Measurements from ENCODE around the gene CHST2.
"Not testable (repeated sequence)": the region's sequence is repeated elsewhere in the genome, so short reads cannot be mapped to it uniquely, and the experiment has no call there.

Gene CHST2

DNA sequence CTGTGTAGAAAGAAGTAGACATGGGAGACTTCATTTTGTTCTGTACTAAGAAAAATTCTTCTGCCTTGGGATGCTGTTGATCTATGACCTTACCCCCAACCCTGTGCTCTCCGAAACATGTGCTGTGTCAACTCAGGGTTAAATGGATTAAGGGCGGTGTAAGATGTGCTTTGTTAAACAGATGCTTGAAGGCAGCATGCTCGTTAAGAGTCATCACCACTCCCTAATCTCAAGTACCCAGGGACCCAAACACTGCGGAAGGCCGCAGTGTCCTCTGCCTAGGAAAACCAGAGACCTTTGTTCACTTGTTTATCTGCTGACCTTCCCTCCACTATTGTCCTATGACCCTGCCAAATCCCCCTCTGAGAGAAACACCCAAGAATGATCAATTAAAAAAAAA is 45.6 kb upstream of the CHST2 start:
- not testable (repeated sequence) for H3K4me3 ChIP-seq (ENCODE audit: low read length); H3K36me3 ChIP-seq (ENCODE audit: control insufficient read depth, low read length)

DNA sequence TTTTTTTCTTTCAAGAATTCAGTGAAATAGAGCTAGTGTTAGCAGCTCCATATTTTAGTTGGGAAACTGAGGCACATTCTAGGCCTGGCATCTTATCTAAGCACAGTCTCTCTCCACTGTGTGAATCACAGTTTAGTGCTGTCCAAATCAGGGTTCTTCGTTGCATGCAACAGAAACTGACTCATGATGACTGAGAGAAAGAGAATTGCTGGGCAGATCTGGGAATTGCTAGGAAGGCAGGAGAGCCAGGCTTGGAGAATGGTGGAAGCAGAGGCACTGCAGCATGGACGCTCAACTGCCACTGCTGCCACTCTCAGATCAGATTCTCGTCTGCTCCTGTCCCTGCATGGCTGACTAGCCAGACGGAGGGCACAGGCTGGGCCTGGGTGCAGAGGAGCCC is 40.7 kb upstream of the CHST2 start:
- H3K79me2 ChIP-seq (ENCODE audit: control insufficient read depth, low read length) = no peaks in the 10 kb centered on the region
- no peaks in the 10 kb centered on the region for H4K20me1 ChIP-seq (ENCODE audit: control insufficient read depth, insufficient read depth, low read depth, low read length)
- H3K9me3 ChIP-seq (ENCODE audit: control insufficient read depth, insufficient read depth, low read length) = no peaks in the 10 kb centered on the region
- H3K27me3 ChIP-seq (ENCODE audit: control insufficient read depth, low read length) = no peaks in the 10 kb centered on the region
- H3K4me1 ChIP-seq (ENCODE audit: control insufficient read depth, low read length) = peaks cover 20% of the 10 kb centered on the region
- H3K4me3 ChIP-seq (ENCODE audit: low read length) = no peak overlapping the region
- H3K36me3 ChIP-seq (ENCODE audit: control insufficient read depth, low read length) = no peaks in the 10 kb centered on the region
- no peaks in the 10 kb centered on the region for H3K9me2 ChIP-seq (replicated peaks; ENCODE audit: control insufficient read depth, low read length)
- H3F3A ChIP-seq (ENCODE audit: control insufficient read depth, insufficient read depth) = no peaks in the 10 kb centered on the region
- TF ChIP-seq, protein P1, sequence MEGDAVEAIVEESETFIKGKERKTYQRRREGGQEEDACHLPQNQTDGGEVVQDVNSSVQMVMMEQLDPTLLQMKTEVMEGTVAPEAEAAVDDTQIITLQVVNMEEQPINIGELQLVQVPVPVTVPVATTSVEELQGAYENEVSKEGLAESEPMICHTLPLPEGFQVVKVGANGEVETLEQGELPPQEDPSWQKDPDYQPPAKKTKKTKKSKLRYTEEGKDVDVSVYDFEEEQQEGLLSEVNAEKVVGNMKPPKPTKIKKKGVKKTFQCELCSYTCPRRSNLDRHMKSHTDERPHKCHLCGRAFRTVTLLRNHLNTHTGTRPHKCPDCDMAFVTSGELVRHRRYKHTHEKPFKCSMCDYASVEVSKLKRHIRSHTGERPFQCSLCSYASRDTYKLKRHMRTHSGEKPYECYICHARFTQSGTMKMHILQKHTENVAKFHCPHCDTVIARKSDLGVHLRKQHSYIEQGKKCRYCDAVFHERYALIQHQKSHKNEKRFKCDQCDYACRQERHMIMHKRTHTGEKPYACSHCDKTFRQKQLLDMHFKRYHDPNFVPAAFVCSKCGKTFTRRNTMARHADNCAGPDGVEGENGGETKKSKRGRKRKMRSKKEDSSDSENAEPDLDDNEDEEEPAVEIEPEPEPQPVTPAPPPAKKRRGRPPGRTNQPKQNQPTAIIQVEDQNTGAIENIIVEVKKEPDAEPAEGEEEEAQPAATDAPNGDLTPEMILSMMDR (IDR thresholded peaks at IDR 0.05; ENCODE audit: low read depth, low read length, poor library complexity, severe bottlenecking) = no peak
- TF ChIP-seq EZH2phosphoT487 (IDR thresholded peaks at IDR 0.05; ENCODE audit: borderline replicate concordance, low read length) = no peak
- no peak overlapping the region for H3K27ac ChIP-seq (ENCODE audit: low read depth, low read length)
- no peak overlapping the region for H3K4me2 ChIP-seq (ENCODE audit: low read length)

More for the DNA sequence above, 45.6 kb upstream of the CHST2 start:
- H3K9me3 ChIP-seq (ENCODE audit: control insufficient read depth, insufficient read depth, low read length); H4K20me1 ChIP-seq (ENCODE audit: control insufficient read depth, insufficient read depth, low read depth, low read length); H3K9me2 ChIP-seq (replicated peaks; ENCODE audit: control insufficient read depth, low read length); H3K79me2 ChIP-seq (ENCODE audit: control insufficient read depth, low read length); H3K27me3 ChIP-seq (ENCODE audit: control insufficient read depth, low read length); H3F3A ChIP-seq (ENCODE audit: control insufficient read depth, insufficient read depth); H3K4me1 ChIP-seq (ENCODE audit: control insufficient read depth, low read length); H3K27ac ChIP-seq (ENCODE audit: low read depth, low read length); H3K4me2 ChIP-seq (ENCODE audit: low read length): not testable (repeated sequence)

DNA sequence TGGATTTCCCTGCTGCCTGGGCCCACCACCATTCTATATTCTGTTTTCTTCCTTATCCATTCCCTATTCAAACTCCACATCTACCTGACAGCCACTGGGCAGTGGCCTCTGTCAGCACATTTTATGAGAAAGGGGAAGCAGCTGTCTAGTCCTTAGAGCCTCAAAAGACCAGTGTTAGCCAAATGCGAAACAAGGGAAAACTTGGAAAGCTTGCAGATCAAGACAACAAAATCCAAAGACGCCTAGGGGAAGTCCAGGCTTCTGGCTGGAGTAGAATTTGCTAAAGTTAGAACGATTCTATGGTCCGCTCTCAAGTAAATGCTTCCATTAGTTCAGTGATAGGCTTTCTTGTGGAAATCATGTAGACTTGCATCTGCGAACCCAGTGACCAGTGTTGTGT is 39.4 kb upstream of the CHST2 start:
- peaks cover 31% of the 10 kb centered on the region for H3K4me1 ChIP-seq (ENCODE audit: control insufficient read depth, low read length)
- H3K27me3 ChIP-seq (ENCODE audit: control insufficient read depth, low read length) = no peaks in the 10 kb centered on the region
- H3K79me2 ChIP-seq (ENCODE audit: control insufficient read depth, low read length) = no peaks in the 10 kb centered on the region
- TF ChIP-seq EZH2phosphoT487 (IDR thresholded peaks at IDR 0.05; ENCODE audit: borderline replicate concordance, low read length) = no peak
- TF ChIP-seq, protein P1 (IDR thresholded peaks at IDR 0.05; ENCODE audit: low read depth, low read length, poor library complexity, severe bottlenecking) = no peak
- no peak overlapping the region for H3K27ac ChIP-seq (ENCODE audit: low read depth, low read length)
- H3K36me3 ChIP-seq (ENCODE audit: control insufficient read depth, low read length) = no peaks in the 10 kb centered on the region
- H3K9me2 ChIP-seq (replicated peaks; ENCODE audit: control insufficient read depth, low read length) = no peaks in the 10 kb centered on the region
- no peaks in the 10 kb centered on the region for H3K9me3 ChIP-seq (ENCODE audit: control insufficient read depth, insufficient read depth, low read length)
- no peak overlapping the region for H3K4me3 ChIP-seq (ENCODE audit: low read length)
- no peaks in the 10 kb centered on the region for H3F3A ChIP-seq (ENCODE audit: control insufficient read depth, insufficient read depth)
- no peak overlapping the region for H3K4me2 ChIP-seq (ENCODE audit: low read length)
- H4K20me1 ChIP-seq (ENCODE audit: control insufficient read depth, insufficient read depth, low read depth, low read length) = no peaks in the 10 kb centered on the region

DNA sequence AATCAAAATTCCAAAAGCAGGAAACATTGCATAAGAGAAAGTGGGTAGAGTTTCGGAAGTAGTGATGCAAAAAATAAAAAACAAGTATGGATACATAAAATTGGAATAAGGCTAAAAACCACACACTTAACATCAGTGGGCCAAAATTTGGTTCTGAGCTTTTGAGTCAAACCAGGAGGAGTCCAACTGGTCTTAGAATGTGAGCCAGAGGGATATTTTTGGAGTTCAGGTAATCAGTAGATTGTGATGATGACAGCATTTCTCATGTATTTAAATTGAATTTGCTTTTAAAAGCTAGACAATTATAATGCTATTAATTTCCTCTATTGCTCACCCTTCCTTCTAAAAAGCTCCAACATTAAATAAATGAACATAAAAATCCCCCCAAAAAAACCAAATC is 38.2 kb upstream of the CHST2 start:
- Histone ChIP-seq H3K9me3 (ENCODE audit: control insufficient read depth, insufficient read depth, low read length) (no peaks in the 10 kb centered on the region), H3K4me2 (ENCODE audit: low read length) (peak overlapping the region; percentile 45), H3K27me3 (ENCODE audit: control insufficient read depth, low read length) (no peaks in the 10 kb centered on the region), H3K27ac (ENCODE audit: low read depth, low read length) (no peak overlapping the region), H3K9me2 (replicated peaks; ENCODE audit: control insufficient read depth, low read length) (no peaks in the 10 kb centered on the region), H3K79me2 (ENCODE audit: control insufficient read depth, low read length) (no peaks in the 10 kb centered on the region), H3K4me1 (ENCODE audit: control insufficient read depth, low read length) (peaks cover 33% of the 10 kb centered on the region), H3K36me3 (ENCODE audit: control insufficient read depth, low read length) (no peaks in the 10 kb centered on the region), H4K20me1 (ENCODE audit: control insufficient read depth, insufficient read depth, low read depth, low read length) (no peaks in the 10 kb centered on the region), H3K4me3 (ENCODE audit: low read length) (no peak overlapping the region), H3F3A (ENCODE audit: control insufficient read depth, insufficient read depth) (no peaks in the 10 kb centered on the region)
- no peak for TF ChIP-seq EZH2phosphoT487 (IDR thresholded peaks at IDR 0.05; ENCODE audit: borderline replicate concordance, low read length)
- TF ChIP-seq, protein P1 (IDR thresholded peaks at IDR 0.05; ENCODE audit: low read depth, low read length, poor library complexity, severe bottlenecking) = no peak
